HS-27A (cell line): ENCODE measurements around the gene C2.
A peak's percentile ranks its signal among the peaks of the same experiment; 100 is the strongest.
"Not testable (repeated sequence)": the region's sequence is repeated elsewhere in the genome, so short reads cannot be mapped to it uniquely, and the experiment has no call there.

ENCODE experiments used
- DNase-seq: peaks from one replicate; pipeline ENCODE4 v3.0.0-alpha.2; 2012; ENCODE audit warnings: low read depth, missing footprints

The C2 gene

GRCh38 chr6:31899215-31899614 is 28.3 kb upstream of the C2 start:
- DNase-seq, result no peak

DNA sequence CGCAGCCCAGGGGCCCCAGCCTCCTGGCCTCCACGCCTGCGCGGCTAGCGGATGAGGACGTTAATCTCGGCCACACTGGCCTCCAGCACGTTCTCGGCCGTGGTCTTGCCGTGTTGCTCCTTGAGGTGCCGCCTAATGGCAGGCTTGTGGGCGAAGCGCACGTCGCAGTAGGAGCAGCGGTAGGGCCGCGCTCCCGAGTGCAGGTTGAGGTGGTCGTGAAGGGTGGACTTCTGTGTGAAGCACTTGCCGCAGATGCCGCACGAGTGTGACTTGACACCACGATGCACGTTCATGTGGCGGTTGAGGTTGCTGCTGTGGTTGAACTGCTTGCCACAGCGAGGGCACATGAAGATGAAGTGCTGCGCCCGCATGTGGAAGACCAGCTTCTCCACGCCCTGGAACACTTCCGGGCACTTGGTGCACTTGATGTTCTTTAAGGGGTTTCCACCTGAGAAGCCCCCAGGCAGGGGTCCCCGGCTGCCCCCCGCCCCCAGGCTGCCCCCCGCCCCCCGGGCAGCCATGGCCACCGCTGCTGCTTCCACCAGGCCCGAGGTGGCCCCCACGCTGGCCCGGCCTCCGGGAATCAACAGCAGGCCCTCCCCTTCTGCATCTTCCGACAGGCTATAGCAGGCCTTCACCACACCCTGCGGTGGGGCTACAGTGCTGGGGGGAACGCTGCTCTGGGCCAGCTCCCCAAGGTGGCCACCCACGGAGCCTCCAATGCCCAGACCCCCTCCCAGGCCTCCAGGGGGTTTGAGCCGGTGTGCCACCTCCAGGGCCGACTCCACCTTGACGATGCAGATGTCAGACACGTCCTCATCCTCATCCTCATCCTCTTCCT is 27.4 kb upstream of the C2 start:
- no peak for DNase-seq

DNA sequence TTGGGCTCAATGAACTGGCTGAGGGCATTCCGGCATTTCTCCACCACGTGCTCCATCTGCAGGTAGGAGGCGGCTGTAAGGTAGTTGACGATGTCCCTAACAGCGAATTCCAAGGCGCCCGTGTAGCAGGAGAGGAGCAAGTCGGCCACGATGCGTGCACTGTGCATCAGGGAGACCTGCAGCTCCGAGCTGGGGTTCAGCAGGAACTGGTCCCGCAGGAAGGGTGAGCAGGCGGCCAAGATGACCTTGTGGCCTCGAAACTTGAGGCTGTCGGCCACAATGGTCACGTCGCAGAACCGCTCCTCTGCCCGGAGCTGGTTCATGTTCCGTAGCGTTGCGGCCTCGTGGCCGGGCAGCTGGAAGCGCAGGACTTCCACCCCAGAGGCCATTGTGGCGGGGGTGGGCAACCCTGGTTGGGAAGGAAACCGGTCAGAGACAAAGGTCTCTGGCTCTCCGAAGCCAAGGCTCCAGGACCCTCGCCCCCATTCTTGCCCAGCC is 26.6 kb upstream of the C2 start:
- no peak for DNase-seq

DNA sequence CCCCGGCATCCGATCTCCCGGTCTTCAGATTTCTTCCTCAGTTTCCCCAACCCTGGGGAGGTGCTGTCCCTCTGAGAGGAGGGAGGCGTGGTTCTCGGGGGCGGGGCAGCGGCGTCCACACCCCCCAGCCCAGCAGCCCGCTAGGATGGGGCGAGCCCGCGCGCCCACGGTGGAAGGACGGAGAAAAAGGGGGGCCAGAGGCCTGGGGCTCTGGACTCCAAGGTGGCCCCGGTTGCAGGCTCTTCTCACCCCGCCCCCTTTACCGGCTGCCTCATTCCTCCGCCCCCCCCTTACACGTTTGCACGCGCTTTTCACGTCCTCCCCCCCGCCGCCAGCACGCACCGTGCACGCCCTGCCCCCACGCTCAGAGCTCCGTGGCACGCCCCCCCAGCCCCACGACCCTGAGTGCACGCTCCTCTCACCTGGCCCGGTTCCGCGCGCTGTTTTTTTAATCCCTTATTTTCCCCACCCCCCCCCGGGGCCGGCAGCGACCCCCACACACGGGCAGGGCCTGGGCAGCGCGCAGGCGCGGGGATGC is 26.0 kb upstream of the C2 start:
- DNase-seq, result no peak

DNA sequence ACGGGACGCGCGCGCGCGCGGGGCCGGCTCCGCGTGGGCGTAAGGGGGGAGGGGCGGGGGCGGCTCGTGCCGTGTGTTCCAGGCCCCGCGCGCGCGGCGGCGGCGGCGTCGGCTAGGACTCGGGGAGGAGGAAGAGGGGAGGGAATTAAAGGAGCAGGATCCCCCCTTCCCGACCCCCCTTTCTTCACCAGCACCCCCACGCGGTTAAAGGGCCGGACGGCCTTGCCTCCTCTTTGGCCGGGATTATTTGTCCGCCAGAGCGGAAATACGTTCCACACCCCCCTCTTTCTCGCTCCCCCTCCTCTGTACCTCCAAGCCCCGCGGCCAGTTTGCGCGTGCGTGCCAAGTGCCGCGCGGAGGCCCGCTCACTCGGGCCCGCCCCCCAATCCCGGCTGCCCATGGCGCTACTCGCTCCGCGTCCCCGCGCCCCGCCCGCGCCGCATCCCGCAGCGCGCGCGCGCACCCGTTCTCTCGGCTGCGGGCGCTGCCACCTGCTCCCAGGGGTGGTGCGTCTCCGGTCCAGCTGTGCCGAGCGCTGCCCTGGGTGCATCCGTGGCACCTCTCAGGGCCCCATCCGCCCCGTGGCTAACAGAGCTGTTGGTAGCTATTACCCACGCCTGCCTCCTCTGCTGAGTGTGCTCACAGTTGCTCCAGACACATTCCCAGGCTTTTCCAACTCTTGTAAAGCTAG is 25.4 kb upstream of the C2 start, which contains the start of gene ZBTB12:
Gene ZBTB12 (minus strand): TSS at position 134 of the 691 bp plus-strand sequence. CDS start 781 bp downstream, outside the sequence.
- DNase-seq, result peak; percentile 95

DNA sequence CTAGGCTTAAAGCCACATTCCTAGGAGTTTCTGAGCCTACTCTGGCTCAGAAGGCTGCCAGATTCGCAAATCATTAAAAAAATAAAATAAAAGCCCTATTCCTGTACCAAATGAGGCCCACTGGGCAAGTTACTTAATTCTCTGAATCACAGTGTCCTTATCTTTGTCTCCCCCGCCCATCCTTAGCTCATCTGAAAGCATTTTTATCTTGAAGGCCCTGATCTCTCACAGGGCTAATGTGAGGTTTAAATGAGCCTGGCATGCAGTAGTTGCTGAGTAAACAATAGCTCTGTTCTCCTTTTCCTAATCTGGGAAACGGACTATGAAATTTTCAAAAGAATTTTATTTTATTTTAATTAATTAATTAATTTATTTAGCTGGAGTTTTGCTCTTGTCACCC is 23.6 kb upstream of the C2 start:
- DNase-seq, result no peak

DNA sequence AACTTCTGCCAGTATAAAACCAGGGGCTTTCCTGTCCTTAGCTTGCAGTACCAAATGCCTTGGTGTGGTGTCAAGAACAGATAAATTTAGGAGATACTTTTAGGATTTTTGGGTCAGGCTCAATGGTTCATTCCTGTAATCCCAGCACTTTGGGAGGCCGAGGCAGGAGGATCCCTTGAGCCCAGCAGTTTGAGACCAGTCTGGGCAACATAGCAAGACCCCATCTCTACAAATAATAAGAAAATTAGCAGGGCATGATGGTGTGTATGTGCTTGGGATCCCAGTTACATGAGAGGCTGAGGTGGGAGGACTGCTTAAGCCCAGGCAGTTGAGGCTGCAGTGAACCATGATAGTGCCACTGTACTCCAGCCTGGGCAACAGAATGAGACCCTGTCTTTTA is 22.5 kb upstream of the C2 start:
- DNase-seq, result no peak

GRCh38 chr6:31906122-31906521 is 21.4 kb upstream of the C2 start:
- DNase-seq, result no peak

- not testable (repeated sequence) for DNase-seq
These were observed 20.8 kb upstream of the C2 start for GRCh38 chr6:31906727-31907126.

- DNase-seq, result no peak
These were observed 20.2 kb upstream of the C2 start for GRCh38 chr6:31907158-31907813.

DNA sequence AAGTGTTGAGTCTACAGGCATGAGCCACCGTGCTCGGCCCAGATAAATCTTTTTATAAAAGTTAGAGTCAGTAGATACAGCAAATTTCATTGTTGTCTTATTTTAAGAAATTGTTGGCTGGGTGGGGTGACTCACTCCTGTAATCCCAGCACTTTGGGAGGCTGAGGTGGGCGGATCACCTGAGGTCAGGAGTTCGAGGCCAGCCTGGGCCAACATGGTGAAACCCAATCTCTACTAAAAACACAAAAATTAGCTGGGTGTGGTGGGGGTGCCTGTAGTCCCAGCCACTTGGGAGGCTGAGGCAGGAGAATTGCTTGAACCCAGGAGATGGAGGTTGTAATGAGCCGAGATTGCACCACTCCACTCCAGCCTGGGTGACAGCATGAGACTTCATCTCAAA is 19.3 kb upstream of the C2 start:
- not testable (repeated sequence) for DNase-seq

DNA sequence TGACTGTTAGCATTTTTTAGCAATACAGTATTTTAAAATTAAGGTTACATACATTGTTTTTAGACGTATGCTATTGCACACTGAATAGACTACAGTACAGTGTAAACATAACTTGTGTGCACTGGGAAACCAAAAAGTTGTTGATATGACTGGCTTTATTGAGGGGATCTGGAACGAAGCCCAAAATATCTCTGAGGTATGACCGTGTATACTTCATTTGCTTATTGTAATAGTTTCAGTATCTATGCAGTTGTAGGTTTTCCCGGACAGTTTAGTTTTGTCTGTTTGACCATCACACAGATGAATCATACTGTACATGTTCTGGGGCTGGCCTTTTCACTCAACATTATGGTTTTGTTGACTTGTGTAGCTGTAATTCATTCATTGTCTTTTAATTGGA is 18.7 kb upstream of the C2 start:
- no peak for DNase-seq

DNA sequence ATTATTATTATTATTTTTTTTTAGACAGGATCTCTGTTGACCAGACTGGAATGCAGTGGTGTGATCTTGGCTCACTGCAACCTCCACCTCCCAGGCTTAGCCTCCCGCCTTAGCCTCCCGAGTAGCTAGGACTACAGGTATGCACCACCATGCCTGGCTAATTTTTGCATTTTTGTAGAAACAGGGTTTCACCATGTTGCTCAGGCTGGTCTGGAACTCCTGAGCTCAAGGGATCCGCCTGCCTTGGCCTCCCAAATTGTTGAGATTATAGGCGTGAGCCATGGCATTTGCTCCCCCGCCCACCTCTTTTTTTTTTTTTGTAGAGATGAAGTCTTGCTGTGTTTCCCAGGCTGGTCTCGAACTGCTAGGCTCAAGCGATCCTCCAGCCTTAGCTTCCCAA is 18.2 kb upstream of the C2 start:
- DNase-seq, result not testable (repeated sequence)

GRCh38 chr6:31911826-31912585 is 15.5 kb upstream of the C2 start:
- no peak for DNase-seq

GRCh38 chr6:31915351-31915750 is 12.2 kb upstream of the C2 start:
- no peak for DNase-seq

DNA sequence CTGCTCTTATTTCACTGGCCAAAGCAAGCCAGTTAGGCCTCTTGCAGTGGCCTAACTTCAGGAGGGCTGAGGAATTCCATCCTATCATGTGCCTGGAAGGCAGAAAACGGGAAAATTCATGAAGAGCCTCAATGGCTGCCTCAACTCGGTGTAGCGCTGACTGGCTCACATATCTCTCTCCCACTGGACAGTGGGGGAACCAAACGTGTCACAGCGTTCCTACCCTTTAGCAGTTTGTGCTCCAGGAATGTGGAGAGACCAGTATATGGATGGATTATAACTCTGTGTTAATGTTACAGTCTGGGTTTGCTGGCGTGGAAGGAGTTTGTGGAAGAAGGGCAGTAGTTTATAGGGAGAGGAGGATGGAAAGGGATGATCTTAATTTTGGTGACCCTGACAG is 11.8 kb upstream of the C2 start:
- DNase-seq, result no peak

GRCh38 chr6:31918069-31918720 is 9.3 kb upstream of the C2 start:
- DNase-seq, result no peak

GRCh38 chr6:31919624-31920303 is 7.8 kb upstream of the C2 start:
- no peak for DNase-seq

- no peak for DNase-seq
These were observed 6.7 kb upstream of the C2 start for GRCh38 chr6:31920811-31921210.

GRCh38 chr6:31922942-31923341 is 4.6 kb upstream of the C2 start:
- DNase-seq, result no peak
